ENCODE measurements around the gene RAB20. TPM values are rescaled to one million over a fixed set of nuclear protein-coding genes. Genes with fewer than 3 reads are reported as not detected.

RAB20 gene
- total and polyA plus RNA-seq, 2 experiments from 2014 or later: 28.3 to 37.4 TPM

- Histone ChIP-seq H4K20me1 (ENCODE audit: insufficient read depth, poor library complexity, severe bottlenecking) (no peaks in the 10 kb centered on the region), H3K9me2 (replicated peaks; ENCODE audit: insufficient read depth) (no peaks in the 10 kb centered on the region), H3K4me3 (no peak overlapping the region), H3K4me1 (ENCODE audit: insufficient read depth) (peaks cover 22% of the 10 kb centered on the region), H3K27me3 (no peaks in the 10 kb centered on the region), H3K27ac (no peak overlapping the region), H3K4me2 (no peak overlapping the region), H3K79me2 (peaks cover 73% of the 10 kb centered on the region), H3K36me3 (replicated peaks; ENCODE audit: insufficient read depth, low read depth) (no peaks in the 10 kb centered on the region), H2AFZ (no peak overlapping the region), H3K9me3 (ENCODE audit: low read depth) (no peaks in the 10 kb centered on the region)
- WGBS (ENCODE audit: low lambda C conversion rate, missing lambda C conversion rate): 70% methylated on average over 5 of the region's 5 CpGs
- TF ChIP-seq CTCF (IDR thresholded peaks at IDR 0.05; ENCODE audit: poor library complexity): no peak
- TF ChIP-seq EZH2phosphoT487 (IDR thresholded peaks at IDR 0.05; ENCODE audit: low read depth, severe bottlenecking, unreplicated experiment): no peak
- TF ChIP-seq EZH2 (IDR thresholded peaks at IDR 0.05; ENCODE audit: borderline replicate concordance): no peak
- no peak for DNase-seq (ENCODE audit: low spot score)
Observed at GRCh38 chr13:110538632-110539031, 22.9 kb downstream of the RAB20 start.

- no peaks in the 10 kb centered on the region for H3K9me2 ChIP-seq (replicated peaks; ENCODE audit: insufficient read depth)
- TF ChIP-seq EZH2phosphoT487 (IDR thresholded peaks at IDR 0.05; ENCODE audit: low read depth, severe bottlenecking, unreplicated experiment): no peak
- TF ChIP-seq CTCF (IDR thresholded peaks at IDR 0.05; ENCODE audit: poor library complexity): no peak
- no peak for TF ChIP-seq EZH2 (IDR thresholded peaks at IDR 0.05; ENCODE audit: borderline replicate concordance)
- no peak overlapping the region for H3K4me3 ChIP-seq
- no peak overlapping the region for H3K4me2 ChIP-seq
- H2AFZ ChIP-seq: no peak overlapping the region
- H3K4me1 ChIP-seq (ENCODE audit: insufficient read depth): peaks cover 5% of the 10 kb centered on the region
- peaks cover 83% of the 10 kb centered on the region for H3K79me2 ChIP-seq
- no peaks in the 10 kb centered on the region for H3K36me3 ChIP-seq (replicated peaks; ENCODE audit: insufficient read depth, low read depth)
- 92% methylated on average over 18 of the region's 18 CpGs for WGBS (ENCODE audit: low lambda C conversion rate, missing lambda C conversion rate)
- no peak overlapping the region for H3K27ac ChIP-seq
- no peak for DNase-seq (ENCODE audit: low spot score)
- H3K9me3 ChIP-seq (ENCODE audit: low read depth): no peaks in the 10 kb centered on the region
- H4K20me1 ChIP-seq (ENCODE audit: insufficient read depth, poor library complexity, severe bottlenecking): no peaks in the 10 kb centered on the region
- H3K27me3 ChIP-seq: no peaks in the 10 kb centered on the region
Observed at GRCh38 chr13:110536006-110536693, 25.4 kb downstream of the RAB20 start.

- H3K36me3 ChIP-seq (replicated peaks; ENCODE audit: insufficient read depth, low read depth): no peaks in the 10 kb centered on the region
- H3K27me3 ChIP-seq: no peaks in the 10 kb centered on the region
- H2AFZ ChIP-seq: no peak overlapping the region
- no peak overlapping the region for H3K4me3 ChIP-seq
- peaks cover 86% of the 10 kb centered on the region for H3K79me2 ChIP-seq
- WGBS (ENCODE audit: low lambda C conversion rate, missing lambda C conversion rate): 88% methylated on average over 11 of the region's 11 CpGs
- TF ChIP-seq EZH2phosphoT487 (IDR thresholded peaks at IDR 0.05; ENCODE audit: low read depth, severe bottlenecking, unreplicated experiment) (no peak), CTCF (IDR thresholded peaks at IDR 0.05; ENCODE audit: poor library complexity) (no peak), EZH2 (IDR thresholded peaks at IDR 0.05; ENCODE audit: borderline replicate concordance) (no peak)
- no peaks in the 10 kb centered on the region for H4K20me1 ChIP-seq (ENCODE audit: insufficient read depth, poor library complexity, severe bottlenecking)
- DNase-seq (ENCODE audit: low spot score): no peak
- no peak overlapping the region for H3K27ac ChIP-seq
- no peaks in the 10 kb centered on the region for H3K4me1 ChIP-seq (ENCODE audit: insufficient read depth)
- no peaks in the 10 kb centered on the region for H3K9me2 ChIP-seq (replicated peaks; ENCODE audit: insufficient read depth)
- H3K9me3 ChIP-seq (ENCODE audit: low read depth): no peaks in the 10 kb centered on the region
- H3K4me2 ChIP-seq: no peak overlapping the region
Observed at GRCh38 chr13:110535526-110535925, 26.0 kb downstream of the RAB20 start.

Measured in hepatocyte (in vitro differentiated cells).